HG03064 (cell line): Measurements from ENCODE around the gene SAXO1.
"Not testable (repeated sequence)": the region's sequence is repeated elsewhere in the genome, so short reads cannot be mapped to it uniquely, and the experiment has no call there.

ENCODE experiments used
- ATAC-seq: cut with Tn5 transposase; IDR thresholded peaks from one replicate; pipeline ENCODE4 v1.9.1; 2021; ENCODE audit warnings: low read depth; ENCODE audit not compliant: unreplicated experiment

Gene SAXO1

DNA sequence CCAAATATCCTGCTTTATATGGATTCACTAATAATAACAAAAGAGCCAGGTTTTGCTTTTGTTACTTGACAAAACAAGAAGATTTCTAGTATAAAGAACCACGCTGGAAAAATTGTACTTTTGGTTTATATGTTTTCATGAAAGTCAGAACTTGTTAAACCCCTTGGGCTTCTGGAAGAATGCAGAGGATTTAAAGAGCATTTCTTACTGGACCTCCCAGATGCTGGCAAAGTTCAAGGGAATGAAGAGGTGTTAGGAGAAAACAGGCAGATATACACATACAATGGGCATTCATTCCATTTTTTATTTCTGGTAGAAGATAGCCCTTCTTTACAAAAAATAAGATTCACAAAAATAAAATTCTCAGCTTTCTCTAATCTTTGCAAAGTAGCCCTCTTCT is 61.1 kb downstream of the SAXO1 start:
- no peak for ATAC-seq

DNA sequence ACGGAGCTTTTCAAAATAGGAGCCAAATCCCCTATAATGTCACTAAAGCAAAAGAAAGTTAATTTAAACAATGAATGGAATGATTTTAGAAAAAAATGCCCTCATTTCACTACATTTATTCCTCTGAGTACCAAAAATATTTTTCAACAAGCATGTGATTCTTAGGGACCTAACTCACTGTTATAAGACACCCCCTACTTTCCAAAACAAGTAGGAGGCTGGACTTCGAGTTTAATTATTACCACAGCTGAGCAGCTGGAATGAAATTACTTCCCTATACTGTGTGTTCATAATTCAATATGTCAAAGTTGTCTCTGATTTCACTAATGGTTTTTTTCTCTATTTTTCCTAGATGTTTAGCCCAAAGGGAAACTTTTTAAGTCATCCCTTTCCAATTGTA is 61.6 kb downstream of the SAXO1 start:
- no peak for ATAC-seq

DNA sequence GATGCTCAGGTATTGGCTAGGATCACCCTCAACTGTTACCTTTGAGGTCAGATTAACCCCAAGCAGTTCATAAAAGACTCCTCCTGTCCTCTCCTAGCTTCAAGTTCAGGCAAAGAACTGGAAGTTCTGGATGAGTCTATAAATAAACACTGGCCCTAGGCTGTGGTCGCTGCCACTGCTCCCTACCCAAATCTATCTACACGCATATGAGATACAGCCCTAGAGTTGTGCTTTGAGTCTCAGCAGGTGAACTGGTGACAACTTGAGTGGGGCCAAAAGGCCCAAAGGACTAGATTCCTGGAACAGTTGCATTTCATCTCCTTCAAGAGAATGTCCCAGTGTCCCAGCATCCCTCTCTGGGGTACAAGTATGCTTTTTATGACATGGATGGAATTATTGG is 62.6 kb downstream of the SAXO1 start:
- ATAC-seq: no peak

DNA sequence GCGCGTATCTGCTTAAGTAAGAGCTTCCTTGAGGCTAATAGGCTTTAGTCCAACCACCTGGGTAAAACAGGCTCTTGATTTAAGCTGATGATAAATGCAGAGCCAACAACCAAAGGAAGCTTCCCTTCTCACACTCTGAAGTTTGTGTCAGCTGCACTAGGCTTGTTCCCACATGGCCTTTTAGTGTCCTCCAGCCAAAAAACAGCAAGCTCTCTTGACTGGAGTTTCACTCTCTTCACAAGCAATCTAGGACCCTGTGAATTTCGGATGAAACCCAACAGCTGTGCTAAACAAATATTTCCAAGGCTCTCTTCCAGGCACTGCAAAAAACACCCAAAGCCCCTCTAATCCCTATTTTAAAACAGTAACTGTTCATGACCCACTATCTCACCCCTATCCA is 63.9 kb downstream of the SAXO1 start:
- ATAC-seq: no peak

DNA sequence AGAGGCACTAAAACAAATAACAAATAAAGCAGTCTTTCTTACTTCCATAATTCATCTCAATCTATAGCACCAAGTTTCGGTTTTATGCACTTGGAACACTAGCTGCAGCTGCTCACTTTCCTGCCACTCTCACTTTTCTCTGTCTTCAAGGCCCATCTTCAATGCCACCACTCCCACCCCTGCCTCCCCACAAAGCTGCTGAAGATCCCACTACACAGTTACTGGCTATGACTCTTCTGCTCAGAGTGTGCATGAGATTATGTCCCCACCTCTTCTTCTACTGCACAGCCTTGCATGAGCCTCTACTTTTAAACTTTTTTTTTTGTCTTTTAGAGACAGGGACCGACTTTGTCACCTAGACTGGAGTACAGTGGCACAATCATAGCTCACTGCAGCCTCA is 77.4 kb downstream of the SAXO1 start:
- no peak for ATAC-seq

DNA sequence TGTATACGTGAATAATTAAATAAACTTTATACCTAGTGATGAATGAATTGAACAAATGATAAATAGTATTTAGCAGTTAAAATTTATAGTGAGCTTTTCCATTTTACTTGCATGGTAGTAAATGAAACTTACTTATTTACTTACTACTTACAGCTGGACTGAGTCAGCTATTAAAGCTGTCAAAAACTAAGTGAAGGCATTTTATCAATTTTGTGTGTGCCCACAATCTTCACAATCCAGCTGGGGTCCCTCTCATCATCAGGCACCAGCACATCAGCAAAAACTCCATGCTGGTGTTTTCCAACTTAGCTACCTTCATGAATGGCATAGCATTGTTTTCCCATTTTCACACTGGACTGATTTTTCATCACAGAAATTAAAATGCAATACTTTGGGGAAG is 81.1 kb downstream of the SAXO1 start:
- ATAC-seq: no peak

DNA sequence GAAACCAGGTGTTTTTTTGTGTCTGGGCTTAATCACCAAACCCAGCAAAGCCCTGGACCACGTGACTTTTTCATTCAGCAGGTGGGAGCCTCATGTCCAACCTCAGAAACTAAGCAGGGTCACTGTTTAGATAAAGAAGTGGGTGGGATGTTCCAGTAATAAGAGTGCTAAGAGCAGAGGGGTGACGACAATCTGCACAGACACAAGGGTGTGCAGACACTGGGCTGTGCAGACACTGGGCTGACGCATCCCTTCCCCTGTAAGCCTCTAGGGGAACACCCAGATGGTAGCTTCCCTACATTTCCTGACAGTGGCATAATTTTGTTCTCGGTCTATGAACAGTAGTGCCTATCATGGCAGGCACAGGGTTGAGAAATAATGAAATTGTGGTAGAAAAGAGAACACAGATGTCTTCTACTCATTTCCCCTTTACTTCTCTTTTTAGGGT is 85.1 kb downstream of the SAXO1 start:
- no peak for ATAC-seq

DNA sequence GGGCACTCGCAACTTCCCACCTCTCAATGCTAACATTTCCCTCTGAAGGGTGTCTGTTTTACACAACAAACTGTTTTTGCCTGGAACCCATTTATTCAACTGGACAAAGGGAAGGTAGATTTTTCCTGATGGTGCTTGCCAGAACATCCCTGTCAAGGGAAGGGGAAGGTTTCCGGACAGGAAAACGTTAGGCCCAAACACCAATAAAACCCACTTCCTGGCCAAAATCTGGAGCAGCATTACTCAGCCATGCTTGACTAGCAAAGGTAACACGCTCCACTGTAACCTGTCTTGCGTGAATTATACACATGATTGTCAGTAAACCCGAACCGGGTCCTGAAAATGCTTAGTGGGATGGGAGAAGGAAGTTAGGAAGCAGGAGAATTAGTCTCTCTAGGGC is 90.2 kb downstream of the SAXO1 start:
- no peak for ATAC-seq

DNA sequence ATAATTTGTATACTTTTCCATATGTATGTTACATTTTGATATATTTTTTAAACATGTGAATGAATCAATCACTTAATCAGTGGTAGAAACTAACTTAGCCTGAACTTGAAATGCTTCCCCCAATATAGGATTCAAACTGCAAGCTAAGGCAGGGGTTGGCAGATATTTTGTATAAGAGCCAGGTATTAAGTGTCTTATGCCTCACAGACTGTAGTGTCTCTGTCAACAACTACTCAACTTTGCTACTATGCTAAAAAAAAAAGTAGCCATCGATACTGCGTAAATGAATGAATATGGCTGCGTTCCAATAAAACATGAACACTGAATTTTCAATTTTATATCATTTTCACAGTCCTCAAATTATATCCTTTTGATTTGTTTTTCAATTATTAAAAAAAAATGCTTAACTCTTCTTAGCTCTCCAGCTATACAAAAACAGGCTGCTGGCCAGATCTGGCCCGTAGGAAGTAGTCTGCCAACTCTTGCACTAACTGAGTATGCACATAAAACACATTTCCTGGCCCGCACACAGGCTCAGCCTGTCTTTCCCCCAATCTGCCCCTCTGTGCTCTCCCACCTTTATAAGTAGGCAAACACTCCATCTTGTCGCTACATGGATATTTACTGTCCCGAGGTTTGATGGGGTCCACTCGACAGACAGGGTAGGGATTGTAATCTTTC is 91.8 kb downstream of the SAXO1 start:
- ATAC-seq: no peak

DNA sequence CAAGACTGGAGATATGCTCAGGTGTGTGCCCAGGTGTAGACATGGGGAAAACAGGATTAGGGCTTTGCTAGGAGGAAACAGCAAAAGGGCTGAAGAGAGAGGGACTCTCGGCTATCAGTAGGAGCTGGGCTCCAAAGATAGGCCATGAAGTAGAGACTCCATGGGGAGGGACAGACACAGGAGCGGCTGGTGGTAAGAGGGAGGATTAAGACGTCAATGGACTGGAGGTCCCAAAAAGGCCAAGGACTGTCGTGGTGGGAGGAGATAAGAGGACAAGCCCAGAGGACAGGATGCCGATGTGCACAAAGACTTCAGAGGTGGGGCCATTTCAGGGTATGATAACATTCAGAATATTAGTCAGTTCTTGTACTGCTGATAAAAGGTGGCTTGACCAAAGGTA is 93.1 kb downstream of the SAXO1 start:
- ATAC-seq: no peak

DNA sequence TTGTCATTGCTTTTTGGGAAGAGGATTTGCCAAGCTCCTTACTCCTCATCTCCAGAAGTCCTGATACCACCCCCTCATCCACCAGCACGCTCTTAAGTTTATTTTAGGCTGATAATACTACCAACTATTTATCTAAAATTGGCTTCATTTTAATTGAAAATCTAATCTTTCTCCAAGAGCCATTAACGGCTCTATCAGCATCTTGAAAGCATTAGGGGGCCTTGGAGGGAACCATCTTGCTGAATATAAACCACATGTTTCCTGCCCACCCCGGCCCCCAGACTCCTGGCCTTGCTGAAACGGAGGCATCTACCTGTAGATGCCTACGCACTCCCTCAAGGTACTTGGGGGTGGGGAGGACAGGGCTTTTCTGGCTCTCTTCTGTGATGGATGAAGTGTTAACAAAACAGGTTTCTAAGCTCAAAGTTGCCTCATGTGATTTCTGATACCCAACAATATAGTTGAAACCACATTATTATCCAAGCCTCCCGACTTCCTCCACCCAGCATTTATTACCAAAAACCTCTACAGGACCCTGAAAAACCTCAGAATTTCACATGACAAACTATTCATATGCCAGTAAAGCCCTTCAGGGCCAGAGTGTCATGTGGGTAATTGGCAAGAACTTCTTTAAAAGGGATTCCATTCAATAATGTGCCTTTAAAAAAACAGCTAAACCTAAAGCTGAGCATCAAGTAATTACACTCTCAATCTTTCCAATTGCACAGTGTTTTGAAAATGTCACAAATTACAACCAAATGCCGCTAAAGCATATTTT is 96.7 kb downstream of the SAXO1 start:
- no peak for ATAC-seq

DNA sequence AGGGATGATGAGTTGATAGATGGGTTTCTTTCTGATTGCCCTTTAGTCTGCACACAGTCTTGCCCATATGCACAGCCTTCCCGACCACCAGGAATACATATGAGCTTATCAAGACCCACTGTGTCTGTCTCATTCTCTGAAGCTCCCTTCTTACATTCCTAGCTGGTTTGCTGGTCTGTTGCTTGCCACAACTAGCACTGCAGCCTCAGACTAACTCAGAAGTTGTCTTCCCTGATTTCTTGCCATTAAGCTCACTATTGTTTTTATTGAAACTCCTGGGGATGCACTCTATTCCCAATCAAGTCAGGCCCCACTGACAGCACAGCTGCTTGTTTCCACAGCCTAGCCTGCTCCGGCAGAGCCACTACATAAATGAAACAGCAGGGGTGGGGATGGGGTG is 97.5 kb downstream of the SAXO1 start:
- ATAC-seq: no peak

DNA sequence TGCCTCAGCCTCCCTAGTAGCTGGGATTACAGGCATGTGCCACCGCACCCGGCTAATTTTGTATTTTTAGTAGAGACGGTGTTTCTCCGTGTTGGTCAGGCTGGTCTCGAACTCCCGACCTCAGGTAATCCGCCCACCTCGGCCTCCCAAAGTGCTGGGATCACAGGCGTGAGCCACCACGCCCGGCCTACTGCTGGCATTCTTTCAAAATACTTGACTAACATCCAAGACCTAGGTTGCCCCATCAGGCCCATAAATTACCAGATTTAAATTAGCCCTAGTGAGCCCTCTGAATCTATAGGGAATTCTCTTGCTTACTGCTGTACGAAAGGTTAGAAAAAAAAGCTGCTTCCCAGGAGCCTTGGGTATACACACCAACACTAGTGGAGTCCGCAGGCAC is 102.4 kb downstream of the SAXO1 start:
- not testable (repeated sequence) for ATAC-seq

DNA sequence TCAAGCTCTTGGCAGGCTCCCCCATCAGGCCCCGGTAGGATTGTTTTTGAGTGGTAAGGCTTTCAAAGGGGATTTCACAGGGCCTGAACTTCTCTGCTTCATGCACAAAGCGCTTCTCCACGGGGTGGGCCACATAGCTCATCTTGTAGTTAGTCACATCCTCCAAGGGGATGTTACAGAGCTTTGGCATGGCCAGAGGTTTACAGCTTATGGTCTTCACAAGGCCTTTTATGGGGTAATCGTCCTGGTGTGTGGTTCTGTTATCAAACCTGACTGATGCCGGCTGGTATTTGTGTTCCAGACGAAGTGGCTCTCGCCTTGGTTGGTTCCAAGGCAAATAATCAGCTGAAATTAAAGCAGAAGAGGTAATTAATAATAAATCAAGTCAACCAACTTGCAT is 104.3 kb downstream of the SAXO1 start:
- no peak for ATAC-seq

DNA sequence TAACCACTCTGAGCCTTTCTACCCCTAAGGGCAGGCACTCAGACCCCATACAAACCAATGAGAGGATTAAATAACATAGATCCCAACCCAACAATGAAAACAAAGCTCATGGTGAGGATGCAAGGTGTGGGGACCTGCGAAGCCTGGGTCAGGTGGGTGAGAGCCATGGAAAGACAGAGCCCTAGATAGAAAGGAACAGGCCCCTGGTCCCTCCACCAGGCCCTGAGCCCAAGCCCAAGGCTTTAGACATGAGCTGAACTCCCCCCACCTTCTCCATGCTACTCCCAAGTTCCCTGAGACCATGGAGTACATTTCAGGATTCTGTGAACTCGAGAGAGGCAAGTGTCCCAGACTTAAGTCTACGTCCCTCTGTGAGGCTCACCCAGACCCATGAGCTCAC is 106.5 kb downstream of the SAXO1 start:
- ATAC-seq: no peak

DNA sequence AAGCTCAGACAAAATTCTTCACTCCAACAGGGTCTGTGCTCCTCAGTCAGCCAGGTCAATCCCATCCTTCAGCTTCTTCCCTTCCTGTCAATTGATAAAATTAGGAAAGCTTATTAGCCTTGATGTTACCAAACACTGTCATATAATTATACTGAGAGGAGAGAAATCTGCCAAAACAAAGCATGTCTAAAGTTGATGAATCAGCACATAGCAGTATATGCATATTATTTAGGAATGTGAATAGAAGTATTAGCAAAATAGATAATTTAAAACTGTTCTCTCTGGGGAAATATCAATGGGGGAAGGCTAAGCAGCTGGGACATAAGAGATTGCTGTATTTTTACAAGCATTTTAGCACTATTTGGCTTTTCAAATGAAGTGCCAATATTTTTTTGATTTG is 107.1 kb downstream of the SAXO1 start:
- no peak for ATAC-seq

DNA sequence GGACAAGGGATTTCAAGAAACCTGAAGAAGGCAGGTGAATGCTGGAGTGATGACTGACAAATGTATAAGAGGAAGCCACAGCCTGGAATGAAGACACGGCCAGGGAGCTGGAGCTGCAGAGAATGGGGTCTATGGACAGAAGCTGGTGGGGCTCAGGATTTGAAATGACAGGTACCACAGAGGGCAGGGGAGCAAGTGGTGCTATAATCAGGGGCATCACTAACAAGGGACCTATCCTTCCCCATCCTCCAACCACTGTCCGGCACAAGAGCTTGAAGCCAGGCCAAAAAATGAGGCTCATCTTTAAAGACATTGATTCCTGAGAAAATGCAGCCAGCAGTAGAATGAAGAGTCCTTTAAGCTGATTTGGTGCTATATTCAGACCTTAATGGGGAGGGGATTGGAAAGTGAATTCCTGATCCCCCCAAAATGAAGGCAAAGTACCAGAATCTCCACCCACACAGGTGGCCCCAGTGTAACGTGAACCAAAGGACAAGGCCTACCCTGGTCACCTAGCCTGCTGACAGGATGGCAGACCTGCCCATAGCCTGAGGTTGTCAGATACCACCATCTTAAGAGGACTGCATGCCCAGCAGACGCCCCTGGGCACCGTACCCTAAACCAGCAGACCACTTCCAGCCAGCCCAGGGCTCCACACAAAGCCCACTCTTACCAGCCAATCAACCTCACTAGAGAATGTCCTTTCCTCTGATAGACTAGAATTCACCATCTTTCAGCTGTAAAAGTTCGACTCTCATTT is 109.2 kb downstream of the SAXO1 start:
- no peak for ATAC-seq

DNA sequence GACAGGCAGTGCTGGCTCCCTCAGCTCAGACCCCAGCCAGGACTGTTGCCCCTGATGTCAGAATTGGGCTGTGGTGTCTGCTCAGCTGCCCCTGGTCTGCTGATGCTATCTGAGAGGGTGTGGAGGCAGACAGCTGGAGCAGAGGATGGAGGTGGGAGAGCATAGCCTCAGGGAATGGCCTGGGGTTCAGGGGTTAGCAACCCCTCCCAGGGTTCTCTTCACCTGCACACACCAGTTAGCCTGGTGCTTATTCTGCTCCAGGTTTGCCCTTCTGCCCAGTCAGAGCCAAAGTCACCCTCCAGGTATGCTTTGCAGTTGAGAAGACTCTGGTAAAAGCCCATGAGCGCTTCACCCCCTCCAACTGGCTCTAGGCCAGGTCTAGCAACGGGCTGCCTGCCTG is 109.8 kb downstream of the SAXO1 start:
- ATAC-seq: no peak

DNA sequence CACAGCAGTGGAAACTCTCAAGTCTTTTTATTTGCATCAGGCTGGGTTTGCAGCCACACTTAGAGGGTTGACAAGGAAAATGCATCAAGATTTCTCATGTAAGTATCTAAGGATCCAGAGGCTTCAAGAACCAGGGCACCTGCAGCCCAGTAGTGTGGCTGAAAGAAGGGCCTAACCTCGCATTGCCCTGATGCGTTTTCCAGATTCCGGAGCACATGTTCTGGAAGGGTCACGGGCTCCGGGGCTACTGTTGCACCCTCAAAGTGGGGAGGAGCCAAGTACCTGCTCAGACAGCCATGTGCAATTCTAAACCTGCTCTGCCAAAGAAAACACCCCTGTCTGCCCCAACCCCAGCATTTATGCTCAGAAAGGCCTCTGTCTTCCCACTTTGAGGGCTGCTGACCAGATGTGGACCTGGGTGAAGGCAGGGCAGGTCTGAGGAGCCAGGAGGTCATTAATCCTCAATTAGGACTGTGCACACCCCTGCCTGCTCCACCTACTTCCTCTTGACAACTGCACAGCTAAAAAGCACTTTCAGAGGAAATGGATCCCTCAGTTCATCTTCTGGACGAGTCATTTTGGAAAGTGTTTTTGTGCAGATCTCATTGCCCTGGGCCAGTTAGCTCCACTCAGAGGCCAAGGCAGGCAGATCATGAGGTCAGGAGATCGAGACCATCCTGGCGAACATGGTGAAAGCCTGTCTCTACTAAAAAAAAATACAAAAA is 110.7 kb downstream of the SAXO1 start:
- ATAC-seq: no peak

DNA sequence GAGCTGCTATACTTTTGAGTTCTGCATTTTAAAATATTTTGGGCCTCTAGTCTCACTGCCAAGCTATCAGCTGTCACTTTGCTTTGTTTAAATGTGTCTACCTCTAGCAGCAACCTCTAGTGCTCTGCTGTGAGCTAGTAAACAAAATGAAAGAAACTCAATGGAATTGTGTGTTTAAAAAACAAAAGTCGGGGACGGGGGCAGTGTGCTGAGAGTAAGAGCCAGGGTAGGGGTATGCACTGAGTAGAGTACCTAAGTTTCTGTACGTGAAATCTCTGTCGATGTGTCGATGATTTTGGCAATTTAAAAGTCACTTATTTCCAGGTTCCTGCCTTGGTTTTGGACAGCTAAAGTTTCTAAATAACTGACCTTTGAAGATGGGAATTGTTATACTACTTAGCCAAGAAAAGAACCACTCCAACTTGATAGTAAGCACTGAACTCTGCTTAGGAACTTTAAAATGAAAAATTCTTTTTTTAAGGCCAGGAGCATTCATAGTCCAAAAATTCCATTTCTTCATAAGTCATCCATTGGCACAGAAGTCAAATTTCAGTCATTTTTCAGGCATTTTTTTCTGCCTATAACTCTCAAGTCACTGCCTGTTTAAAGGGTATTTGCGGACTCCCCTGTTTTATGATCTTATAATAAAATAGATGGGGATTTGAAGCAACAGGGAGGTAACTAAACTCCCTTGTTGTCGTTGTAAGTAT is 111.5 kb downstream of the SAXO1 start:
- ATAC-seq: no peak
